SK-N-SH (cell line): ENCODE measurements around the gene DHRSX. TPM values are rescaled to one million over a fixed set of nuclear protein-coding genes. Genes with fewer than 3 reads are reported as not detected.

Experiments used
- CTCF ChIA-PET: fragments of 300-600, 350-600 bp; formaldehyde crosslinking; extraction: SDS; loops from one replicate; lab custom pipeline; 2021; lab: Yijun Ruan, JAX
- POLR2A ChIA-PET: fragments of 350-600 bp; sonication (Branson Sonifier 250); formaldehyde crosslinking; extraction: SDS; loops from one replicate; lab custom pipeline; 2020; ENCODE audit warnings: antibody characterized with exemption, inconsistent platforms; lab: Yijun Ruan, JAX
- DNase-seq: peaks from one replicate; pipeline ENCODE4 v3.0.0; 2012
- H2AFZ ChIP-seq: fragments of 200-600 bp; sonication (generic); 2 replicates; pipeline ENCODE4 v1.8.1; 2016; ENCODE audit warnings: antibody characterized with exemption, mild to moderate bottlenecking, low read depth
- H3F3A ChIP-seq: fragments of 200-600 bp; sonication (generic); replicated peaks from 2 replicates; pipeline ENCODE3; 2016; ENCODE audit warnings: antibody characterized with exemption, mild to moderate bottlenecking; ENCODE audit not compliant: insufficient read depth
- H3K27ac ChIP-seq, 2 experiments: fragments of 200-500 bp in 1 of 2; fragments of 200-600 bp in 1 of 2; sonication (Bioruptor generic) in 1 of 2; sonication (generic), shearing (Covaris generic) in 1 of 2; 2 replicates each; pipeline versions ENCODE4 v1.5.1 to v1.6.1; 2014 to 2016; ENCODE audit warnings: low read depth in 2 of 2, inconsistent platforms in 1 of 2, low read length in 1 of 2, mild to moderate bottlenecking in 1 of 2, mixed read lengths in 1 of 2
- H3K27me3 ChIP-seq: fragments of 200-600 bp; sonication (generic), shearing (Covaris generic); 2 replicates; pipeline ENCODE4 v1.6.1; 2016; ENCODE audit warnings: mixed run types; ENCODE audit not compliant: insufficient read depth
- H3K36me3 ChIP-seq, 2 experiments: fragments of 200-500 bp in 1 of 2; fragments of 200-600 bp in 1 of 2; sonication (Bioruptor generic) in 1 of 2; sonication (generic) in 1 of 2; replicated peaks in 1 of 2; 2 replicates each; pipeline versions ENCODE3 to v1.5.1; 2014 to 2016; ENCODE audit warnings: low read length in 1 of 2, mild to moderate bottlenecking in 1 of 2; ENCODE audit not compliant: insufficient read depth in 2 of 2, control insufficient read depth in 1 of 2
- H3K4me1 ChIP-seq, 2 experiments: fragments of 200-500 bp in 1 of 2; fragments of 200-600 bp in 1 of 2; sonication (Bioruptor generic) in 1 of 2; sonication (generic), shearing (Covaris generic) in 1 of 2; 2 replicates each; pipeline versions ENCODE4 v1.5.1 to v1.6.1; 2014 to 2016; ENCODE audit warnings: low read depth in 1 of 2, low read length in 1 of 2, mixed run types in 1 of 2; ENCODE audit not compliant: insufficient read depth in 2 of 2, control insufficient read depth in 1 of 2
- H3K4me2 ChIP-seq: fragments of 200-600 bp; sonication (generic), shearing (Covaris generic); 2 replicates; pipeline ENCODE4 v1.6.1; 2017; ENCODE audit warnings: mixed run types
- H3K4me3 ChIP-seq, 2 experiments: fragments of 200-500 bp in 1 of 2; fragments of 200-600 bp in 1 of 2; sonication (Bioruptor generic) in 1 of 2; sonication (generic), shearing (Covaris generic) in 1 of 2; 2 replicates each; pipeline versions ENCODE4 v1.5.1 to v1.8.1; 2014 to 2016; ENCODE audit warnings: low read depth in 2 of 2, inconsistent platforms in 1 of 2, low read length in 1 of 2, mild to moderate bottlenecking in 1 of 2, mixed read lengths in 1 of 2, moderate library complexity in 1 of 2
- H3K79me2 ChIP-seq: fragments of 200-600 bp; sonication (generic); 2 replicates; pipeline ENCODE4 v1.8.1; 2017; ENCODE audit warnings: mild to moderate bottlenecking; ENCODE audit not compliant: insufficient read depth
- H3K9ac ChIP-seq: fragments of 200-600 bp; sonication (generic); 2 replicates; pipeline ENCODE4 v1.6.1; 2017; ENCODE audit warnings: mixed run types
- H3K9me2 ChIP-seq: fragments of 200-600 bp; sonication (generic); 2 replicates; pipeline ENCODE4 v1.6.1; 2017; ENCODE audit warnings: mixed run types
- H3K9me3 ChIP-seq: fragments of 200-600 bp; sonication (generic); 2 replicates; pipeline ENCODE4 v1.6.1; 2017; ENCODE audit warnings: mixed run types, mild to moderate bottlenecking, moderate library complexity
- H4K20me1 ChIP-seq: fragments of 200-600 bp; sonication (generic); 2 replicates; pipeline ENCODE4 v1.6.1; 2017; ENCODE audit warnings: mild to moderate bottlenecking, mixed run types; ENCODE audit not compliant: insufficient read depth
- CHD2 ChIP-seq: fragments of 150-350 bp; IDR thresholded peaks from 2 replicates; pipeline ENCODE4 v1.6.1; 2018; ENCODE audit warnings: low read length; ENCODE audit not compliant: partially characterized antibody
- EP300 ChIP-seq, 2 experiments: IDR thresholded peaks; 2 replicates each; pipeline versions ENCODE4 v1.4.0 to v1.6.1; 2012; ENCODE audit warnings: borderline replicate concordance in 1 of 2, low read depth in 1 of 2, low read length in 1 of 2
- EZH2phosphoT487 ChIP-seq: fragments of 200-600 bp; sonication (generic); IDR thresholded peaks from 2 replicates; pipeline ENCODE4 v1.6.1; 2017; ENCODE audit warnings: low read depth, mixed run types, mild to moderate bottlenecking, antibody characterized with exemption, moderate library complexity, borderline replicate concordance
- GATA2 ChIP-seq: sonication (generic); formaldehyde crosslinking; IDR thresholded peaks from 2 replicates; pipeline ENCODE4 v1.5.0; 2020; ENCODE audit warnings: mild to moderate bottlenecking, missing genetic modification reagents
- PBX3 ChIP-seq: IDR thresholded peaks from 2 replicates; pipeline ENCODE4; 2012
- POLR2AphosphoS5 ChIP-seq: IDR thresholded peaks from 2 replicates; pipeline ENCODE4 v1.6.1; 2012; ENCODE audit warnings: low read depth, low read length
- RFX5 ChIP-seq: IDR thresholded peaks from 2 replicates; pipeline ENCODE4 v1.6.1; 2012; ENCODE audit warnings: mild to moderate bottlenecking, improper control_type of control experiment, low read length
- SMC3 ChIP-seq: IDR thresholded peaks from 2 replicates; pipeline ENCODE4 v1.6.1; 2012; ENCODE audit warnings: low read depth, low read length, improper control_type of control experiment
- TCF12 ChIP-seq: IDR thresholded peaks from 2 replicates; pipeline ENCODE4 v1.4.0; 2012
- TEAD4 ChIP-seq: IDR thresholded peaks from 2 replicates; pipeline ENCODE4 v1.4.0; 2012; ENCODE audit warnings: mild to moderate bottlenecking, borderline replicate concordance; ENCODE audit not compliant: insufficient read depth
- YY1 ChIP-seq: IDR thresholded peaks from 2 replicates; pipeline ENCODE4 v1.4.0; 2012; ENCODE audit warnings: low read depth, mild to moderate bottlenecking
- ZBTB33 ChIP-seq: IDR thresholded peaks from 2 replicates; pipeline ENCODE4 v1.4.0; 2012; ENCODE audit warnings: low read depth, borderline replicate concordance
- WGBS: methylation state at CpG from one replicate; pipeline ENCODE4 v1.1.6; 2017; ENCODE audit warnings: low lambda C conversion rate; 5-methylcytosine and 5-hydroxymethylcytosine counted together
- polyA plus RNA-seq, 3 experiments: library from polyadenylated mRNA; depleted of rRNA; stranded (reverse); fragments of >200 nt; gene quantifications; 2 replicates each; pipeline ENCODE4 v1.2.3, GENCODE V29; 2012
- TF ChIP-seq, protein P1 (sequence below): IDR thresholded peaks from 2 replicates; pipeline ENCODE4 v1.4.0; 2012; ENCODE audit warnings: low read depth

Gene DHRSX
- polyA plus RNA-seq, 1 of the 3 experiments (the other 2 are of a cell fraction): 34.3 TPM

DNA sequence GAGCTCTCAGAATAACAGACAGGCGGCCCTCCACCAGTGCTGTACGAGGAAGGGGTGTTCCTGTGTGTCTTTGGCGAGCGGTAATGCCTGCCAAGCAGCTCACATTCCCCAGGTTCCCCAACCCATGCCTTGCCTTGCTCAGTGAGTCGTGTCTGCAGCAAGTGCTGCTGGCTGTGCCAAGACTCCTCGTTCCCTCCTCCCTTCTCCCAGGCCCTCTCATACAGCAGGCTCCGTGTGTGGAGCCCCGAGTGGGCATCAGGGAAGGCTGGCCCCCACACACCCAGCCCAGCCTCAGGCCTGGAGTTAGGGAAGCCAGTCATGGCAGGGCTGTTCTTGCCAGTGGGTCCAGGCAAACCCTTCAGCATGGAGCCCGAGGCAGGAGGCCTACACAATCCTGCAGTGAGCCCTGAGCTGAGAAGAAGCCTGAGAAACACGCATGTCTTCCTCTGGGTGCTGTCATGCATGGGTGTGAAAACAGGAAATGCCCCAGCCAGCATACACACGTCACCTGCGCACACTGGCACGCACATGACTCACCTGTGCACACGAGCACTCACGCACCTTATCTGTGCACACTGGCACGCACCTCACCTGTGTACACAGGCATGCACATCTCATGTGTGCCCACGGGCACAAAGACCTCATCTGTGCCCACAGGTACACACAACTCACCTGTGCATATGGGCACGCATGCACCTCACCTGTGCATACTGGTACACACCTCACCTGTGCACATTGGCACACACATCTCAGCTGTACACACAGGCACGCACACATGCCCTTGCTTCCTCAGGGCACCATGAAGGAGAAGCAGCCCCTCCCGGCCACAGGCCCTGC is 238.7 kb downstream of the DHRSX start:
- H3K79me2 ChIP-seq: no peaks in the 10 kb centered on the region
- POLR2A ChIA-PET: no interaction called here
- WGBS: 84% methylated on average over 16 of the region's 20 CpGs

More for the DNA sequence above, 238.7 kb downstream of the DHRSX start:
- no peaks in the 10 kb centered on the region for H3K9me3 ChIP-seq
- no peak for TF ChIP-seq GATA2 (CRISPR knock-in tag)
- TF ChIP-seq SMC3: no peak
- no peak for TF ChIP-seq YY1
- no peak for TF ChIP-seq TCF12
- no peak for TF ChIP-seq TEAD4
- TF ChIP-seq RFX5: no peak
- no peak for TF ChIP-seq EZH2phosphoT487
- no peak for TF ChIP-seq ZBTB33
- no peak for TF ChIP-seq EP300 (IDR thresholded peaks at IDR 0.05; ENCODE audit: borderline replicate concordance in 1 of 2, low read depth in 1 of 2, low read length in 1 of 2)
- no peak for TF ChIP-seq POLR2AphosphoS5
- TF ChIP-seq CHD2: no peak
- no peak for TF ChIP-seq PBX3
- TF ChIP-seq, protein P1, sequence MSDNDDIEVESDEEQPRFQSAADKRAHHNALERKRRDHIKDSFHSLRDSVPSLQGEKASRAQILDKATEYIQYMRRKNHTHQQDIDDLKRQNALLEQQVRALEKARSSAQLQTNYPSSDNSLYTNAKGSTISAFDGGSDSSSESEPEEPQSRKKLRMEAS: no peak
- TF ChIP-seq, all 33 proteins: peak for 0
- no peak overlapping the region for H3K4me3 ChIP-seq
- H3K9ac ChIP-seq: no peak overlapping the region
- H3K9me2 ChIP-seq: no peaks in the 10 kb centered on the region
- H3K27ac ChIP-seq: no peak overlapping the region
- CTCF ChIA-PET: no interaction called here
- no peaks in the 10 kb centered on the region for H3K4me1 ChIP-seq
- no peaks in the 10 kb centered on the region for H3F3A ChIP-seq
- no peak overlapping the region for H2AFZ ChIP-seq
- no peak overlapping the region for H3K4me2 ChIP-seq
- no peaks in the 10 kb centered on the region for H3K27me3 ChIP-seq
- no peak for DNase-seq
- no peaks in the 10 kb centered on the region for H3K36me3 ChIP-seq
- H4K20me1 ChIP-seq: no peaks in the 10 kb centered on the region
